Tibial nerve (tissue), 4 donors: ENCODE results near the gene EIF2B2. TPM values are rescaled to one million over a fixed set of nuclear protein-coding genes. Genes with fewer than 3 reads are reported as not detected.

Source experiments
- DNase-seq, 2 donors: peaks; one replicate each; pipeline ENCODE4 v3.0.0-alpha.2; 2019; ENCODE audit warnings: low spot score in 2 of 2
- H3K27ac ChIP-seq, 4 donors: fragments of 200-600 bp; sonication (generic) in 3 of 4; one replicate each; pipeline ENCODE4 v1.5.1; 2017 to 2019; ENCODE audit warnings: mild to moderate bottlenecking in 1 of 4
- H3K27me3 ChIP-seq, 2 donors: fragments of 200-600 bp; sonication (generic) in 1 of 2; one replicate each; pipeline versions ENCODE4 v1.5.1 to v1.6.0; 2017 to 2019
- H3K36me3 ChIP-seq, 3 donors: fragments of 200-600 bp; sonication (generic); one replicate each; pipeline ENCODE4 v1.5.1; 2018 to 2019
- H3K4me1 ChIP-seq, 4 donors: fragments of 200-600 bp; sonication (generic) in 3 of 4; one replicate each; pipeline ENCODE4 v1.5.1; 2017 to 2019
- H3K4me3 ChIP-seq, 4 donors: fragments of 200-600 bp; sonication (generic) in 3 of 4; one replicate each; pipeline ENCODE4 v1.5.1; 2017 to 2019; ENCODE audit warnings: mild to moderate bottlenecking in 1 of 4, moderate library complexity in 1 of 4
- H3K9me3 ChIP-seq, 4 donors: fragments of 200-600 bp; sonication (generic) in 3 of 4; one replicate each; pipeline ENCODE4 v1.5.1; 2017 to 2019
- EP300 ChIP-seq, 2 donors: sonication (generic); formaldehyde crosslinking; IDR thresholded peaks; one replicate each; pipeline ENCODE4 v1.6.1; 2017; ENCODE audit warnings: antibody characterized with exemption in 2 of 2, mild to moderate bottlenecking in 1 of 2
- POLR2A ChIP-seq, 2 donors: fragments of 450-650 bp; IDR thresholded peaks; one replicate each; pipeline ENCODE4 v1.6.1; 2017; ENCODE audit warnings: antibody characterized with exemption in 2 of 2, mild to moderate bottlenecking in 2 of 2, moderate library complexity in 2 of 2
- WGBS, 2 donors: methylation state at CpG; one replicate each; pipeline ENCODE4 v1.1.5; 2018; 5-methylcytosine and 5-hydroxymethylcytosine counted together
- total RNA-seq, 4 donors: library from RNA; depleted of rRNA; stranded (reverse); fragments of >200 nt; gene quantifications; one replicate each; pipeline ENCODE4 v1.1.0, GENCODE V29; 2016
- TF ChIP-seq, protein P1 (sequence below), 5 experiments: fragments of 200-600 bp in 3 of 5; fragments of 450-650 bp in 2 of 5; sonication (generic) in 3 of 5; IDR thresholded peaks; one replicate each; pipeline ENCODE4 v1.5.1; 2016 to 2019; ENCODE audit warnings: antibody characterized with exemption in 5 of 5, mild to moderate bottlenecking in 3 of 5, moderate library complexity in 2 of 5

Gene EIF2B2
- total RNA-seq, 4 donors from 2014 or later = 26.1 to 44.9 (median 36.1) TPM

DNA sequence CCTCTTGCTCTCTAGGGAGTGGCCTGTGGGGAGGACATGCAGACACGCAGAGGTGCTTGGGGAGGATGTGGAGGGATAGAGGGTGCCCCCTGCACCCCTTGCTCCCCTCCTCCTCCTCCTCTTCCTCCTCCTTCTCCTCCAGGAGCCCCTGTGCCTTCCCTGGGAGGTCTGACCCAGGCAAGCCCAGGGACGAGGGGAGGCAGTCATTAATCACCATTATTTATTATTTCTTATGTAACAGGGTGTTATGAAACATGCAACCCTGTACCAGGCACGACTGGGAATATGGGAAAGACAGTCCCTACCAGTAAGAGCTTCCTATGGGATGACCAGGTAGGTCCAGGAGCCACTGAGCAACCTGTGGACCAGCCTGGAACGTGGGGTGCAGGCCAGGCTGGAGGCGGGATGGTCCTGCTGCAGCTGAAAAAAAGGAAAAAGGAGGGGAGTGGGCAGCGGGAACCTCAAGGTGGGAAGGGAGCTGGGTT is 24.8 kb upstream of the EIF2B2 start:
- 55 to 57% methylated on average over 6 of the region's 6 CpGs for WGBS, 2 donors
- no peaks in the 10 kb centered on the region for H3K36me3 ChIP-seq
- H3K4me3 ChIP-seq = no peak overlapping the region
- peaks cover 0 to 78% (median 16%) of the 10 kb centered on the region in 4 donors for H3K4me1 ChIP-seq
- H3K9me3 ChIP-seq = no peaks in the 10 kb centered on the region
- DNase-seq = no peak
- no peaks in the 10 kb centered on the region for H3K27me3 ChIP-seq
- TF ChIP-seq, protein P1, sequence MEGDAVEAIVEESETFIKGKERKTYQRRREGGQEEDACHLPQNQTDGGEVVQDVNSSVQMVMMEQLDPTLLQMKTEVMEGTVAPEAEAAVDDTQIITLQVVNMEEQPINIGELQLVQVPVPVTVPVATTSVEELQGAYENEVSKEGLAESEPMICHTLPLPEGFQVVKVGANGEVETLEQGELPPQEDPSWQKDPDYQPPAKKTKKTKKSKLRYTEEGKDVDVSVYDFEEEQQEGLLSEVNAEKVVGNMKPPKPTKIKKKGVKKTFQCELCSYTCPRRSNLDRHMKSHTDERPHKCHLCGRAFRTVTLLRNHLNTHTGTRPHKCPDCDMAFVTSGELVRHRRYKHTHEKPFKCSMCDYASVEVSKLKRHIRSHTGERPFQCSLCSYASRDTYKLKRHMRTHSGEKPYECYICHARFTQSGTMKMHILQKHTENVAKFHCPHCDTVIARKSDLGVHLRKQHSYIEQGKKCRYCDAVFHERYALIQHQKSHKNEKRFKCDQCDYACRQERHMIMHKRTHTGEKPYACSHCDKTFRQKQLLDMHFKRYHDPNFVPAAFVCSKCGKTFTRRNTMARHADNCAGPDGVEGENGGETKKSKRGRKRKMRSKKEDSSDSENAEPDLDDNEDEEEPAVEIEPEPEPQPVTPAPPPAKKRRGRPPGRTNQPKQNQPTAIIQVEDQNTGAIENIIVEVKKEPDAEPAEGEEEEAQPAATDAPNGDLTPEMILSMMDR (IDR thresholded peaks at IDR 0.05) = no peak
- TF ChIP-seq EP300 (IDR thresholded peaks at IDR 0.05) = no peak
- TF ChIP-seq POLR2A (IDR thresholded peaks at IDR 0.05) = no peak
- no peak overlapping the region for H3K27ac ChIP-seq

DNA sequence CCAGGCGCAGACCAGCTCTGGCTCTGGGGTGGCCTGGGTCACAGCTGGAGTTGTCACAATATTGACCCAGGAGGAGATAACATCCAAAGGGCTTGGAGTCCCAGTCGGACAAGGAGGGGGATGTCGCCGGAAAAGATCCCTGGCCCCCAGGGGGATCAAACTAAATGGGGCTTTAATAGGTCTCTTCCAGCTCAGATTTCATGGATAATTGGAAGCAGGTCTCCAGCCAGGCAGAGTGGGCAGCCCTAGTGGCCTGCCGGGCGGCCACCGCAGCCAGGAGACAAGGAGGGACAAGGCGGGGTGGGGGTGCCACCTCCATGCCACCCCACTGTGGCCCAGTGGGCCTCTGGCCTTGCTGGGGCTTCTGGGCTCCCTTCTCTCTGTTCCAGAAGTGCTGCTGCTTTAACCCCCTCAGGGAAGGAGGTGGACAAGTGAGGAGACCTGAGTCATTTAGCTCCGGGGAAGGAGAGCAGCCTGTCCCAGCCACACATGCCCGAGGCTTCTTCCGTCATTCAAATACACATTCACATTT is 24.2 kb upstream of the EIF2B2 start:
- Histone ChIP-seq H3K36me3 (no peaks in the 10 kb centered on the region), H3K27me3 (no peaks in the 10 kb centered on the region), H3K4me3 (no peak overlapping the region), H3K9me3 (no peaks in the 10 kb centered on the region), H3K4me1 (peaks cover 0 to 73% (median 13%) of the 10 kb centered on the region in 4 donors), H3K27ac (no peak overlapping the region)
- no peak for DNase-seq
- 70 to 75% methylated on average over 9 to 10 of the region's 11 CpGs for WGBS, 2 donors
- TF ChIP-seq, protein P1 (IDR thresholded peaks at IDR 0.05) = no peak
- TF ChIP-seq EP300 (IDR thresholded peaks at IDR 0.05) = no peak
- no peak for TF ChIP-seq POLR2A (IDR thresholded peaks at IDR 0.05)

DNA sequence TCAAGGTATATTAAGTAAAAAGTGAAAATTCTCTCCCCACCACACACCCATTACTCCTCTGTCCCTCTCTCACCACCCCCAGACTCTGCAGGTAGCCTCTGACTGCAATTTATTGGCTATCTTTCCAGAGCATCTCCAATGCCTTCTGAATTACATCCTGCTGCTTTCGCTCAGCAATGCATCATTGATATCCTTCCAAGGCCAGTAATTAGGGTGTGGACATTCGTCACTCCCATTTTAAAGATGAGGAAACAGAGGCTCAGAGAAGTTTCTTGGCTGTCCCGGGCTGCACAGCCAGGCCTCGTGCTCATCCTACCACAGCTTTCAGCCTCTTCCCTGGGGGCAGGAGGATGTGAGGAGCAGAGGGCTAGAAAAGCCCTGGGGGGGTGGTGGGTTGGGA is 23.7 kb upstream of the EIF2B2 start:
- Histone ChIP-seq H3K36me3 (no peaks in the 10 kb centered on the region), H3K27ac (peak overlapping the region in 1 of 4 donors; percentile 25), H3K9me3 (no peaks in the 10 kb centered on the region), H3K4me1 (peaks cover 0 to 68% (median 13%) of the 10 kb centered on the region in 4 donors), H3K27me3 (no peaks in the 10 kb centered on the region), H3K4me3 (no peak overlapping the region)
- TF ChIP-seq EP300 (IDR thresholded peaks at IDR 0.05) = no peak
- TF ChIP-seq, protein P1 (IDR thresholded peaks at IDR 0.05) = no peak
- TF ChIP-seq POLR2A (IDR thresholded peaks at IDR 0.05) = no peak
- WGBS, 2 donors = 68 to 76% methylated on average over 4 of the region's 4 CpGs
- no peak for DNase-seq

DNA sequence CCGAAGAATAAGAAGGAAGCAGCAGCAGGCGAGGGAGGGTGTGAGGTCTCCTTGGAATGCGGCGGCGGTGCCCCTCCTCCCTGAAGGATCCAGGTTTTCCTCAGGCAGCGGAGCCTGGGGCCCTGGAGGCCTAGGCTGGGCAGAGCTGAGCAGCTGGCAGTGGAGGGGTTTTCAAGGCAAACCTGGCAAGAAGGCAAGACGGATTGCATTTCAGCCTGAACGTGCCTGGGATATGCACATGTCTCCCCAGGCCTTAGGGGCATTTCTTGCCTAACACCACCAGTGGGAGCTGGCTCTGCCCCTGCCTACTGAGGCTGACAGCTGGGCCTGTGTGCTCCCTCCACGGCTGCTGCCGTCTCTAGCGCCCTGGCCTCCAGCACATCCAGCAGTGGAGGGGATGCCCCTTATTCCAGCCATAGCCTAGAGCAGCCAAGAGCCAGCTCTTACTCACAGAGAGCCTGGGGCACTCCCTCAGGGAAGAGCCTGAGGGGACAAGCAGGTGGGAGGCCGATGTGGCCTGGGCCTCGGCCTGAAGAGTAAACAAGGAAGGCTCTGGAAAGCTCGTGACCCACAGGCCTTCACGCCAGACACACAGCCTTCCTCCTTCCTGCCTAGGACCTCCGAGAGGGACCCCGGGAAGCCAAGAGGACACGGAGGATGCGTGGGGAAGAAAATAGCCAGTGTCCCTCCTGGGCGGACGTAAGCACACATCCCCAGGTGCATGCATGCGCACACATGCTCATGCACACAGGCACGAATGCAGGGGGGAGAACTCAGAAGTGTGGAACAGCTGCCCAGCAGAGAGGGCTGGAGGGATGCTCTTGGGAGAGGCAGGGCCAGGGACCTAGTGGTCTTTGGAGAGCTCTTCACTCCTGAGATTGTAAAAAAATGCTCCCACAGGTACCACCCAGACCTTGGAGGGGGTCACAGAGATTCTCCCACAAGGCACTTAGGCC is 23.0 kb upstream of the EIF2B2 start:
- WGBS, 2 donors = 68 to 73% methylated on average over 21 to 23 of the region's 23 CpGs
- no peak for DNase-seq
- H3K4me3 ChIP-seq = no peak overlapping the region
- TF ChIP-seq, protein P1 (IDR thresholded peaks at IDR 0.05) = no peak
- no peak for TF ChIP-seq EP300 (IDR thresholded peaks at IDR 0.05)
- no peak for TF ChIP-seq POLR2A (IDR thresholded peaks at IDR 0.05)
- H3K9me3 ChIP-seq = no peaks in the 10 kb centered on the region
- no peaks in the 10 kb centered on the region for H3K36me3 ChIP-seq
- peak overlapping the region in 2 of 4 donors; percentile 25 to 60 for H3K27ac ChIP-seq
- no peaks in the 10 kb centered on the region for H3K27me3 ChIP-seq
- H3K4me1 ChIP-seq = peaks cover 0 to 66% (median 10%) of the 10 kb centered on the region in 4 donors

DNA sequence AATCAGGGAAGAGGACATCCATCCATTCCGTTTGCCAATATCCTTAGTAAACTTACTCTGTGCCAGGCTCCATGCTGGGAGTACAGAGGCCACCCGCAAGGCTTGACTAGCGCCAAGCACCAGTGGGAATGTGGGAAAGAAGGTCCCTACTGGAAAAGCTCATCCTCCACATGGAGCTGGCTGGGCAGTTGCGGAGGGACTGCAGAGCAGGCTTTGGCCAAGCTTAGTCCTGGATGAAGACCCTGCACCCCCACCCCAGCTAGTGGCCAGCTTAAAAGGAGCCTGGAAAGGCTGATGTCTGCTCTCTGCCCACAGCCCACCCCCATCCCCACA is 22.4 kb upstream of the EIF2B2 start:
- Histone ChIP-seq H3K4me3 (no peak overlapping the region), H3K9me3 (no peaks in the 10 kb centered on the region), H3K4me1 (peaks cover 0 to 66% (median 13%) of the 10 kb centered on the region in 4 donors), H3K27ac (peak overlapping the region in 2 of 4 donors; percentile 55 to 60), H3K36me3 (no peaks in the 10 kb centered on the region), H3K27me3 (no peaks in the 10 kb centered on the region)
- WGBS, 2 donors = 81 to 92% methylated on average over 4 of the region's 4 CpGs
- TF ChIP-seq EP300 (IDR thresholded peaks at IDR 0.05) (no peak), POLR2A (IDR thresholded peaks at IDR 0.05) (no peak)
- TF ChIP-seq, protein P1 (IDR thresholded peaks at IDR 0.05) = no peak
- no peak for DNase-seq
